Measurements from ENCODE around the gene MMEL1.
A peak's percentile ranks its signal among the peaks of the same experiment; 100 is the strongest.

Gene MMEL1

DNA sequence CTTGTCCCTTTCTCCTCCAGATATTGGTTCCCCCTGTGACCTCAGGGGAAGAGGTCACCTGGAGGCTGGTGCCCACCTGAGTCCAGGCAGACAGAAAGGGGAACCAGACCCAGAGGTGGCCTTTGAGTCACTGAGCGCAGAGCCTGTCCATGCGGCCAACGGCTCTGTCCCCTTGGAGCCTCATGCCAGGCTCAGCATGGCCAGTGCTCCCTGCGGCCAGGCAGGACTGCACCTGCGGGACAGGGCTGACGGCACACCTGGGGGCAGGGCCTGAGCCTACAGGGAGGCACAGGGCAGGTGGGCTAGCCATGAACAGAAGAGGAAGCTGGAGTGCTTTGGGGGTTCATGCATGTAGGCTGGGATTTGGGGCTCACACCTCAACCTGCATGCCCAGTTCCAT, 74.0 kb downstream of the MMEL1 start:
- TF ChIP-seq, protein P1, sequence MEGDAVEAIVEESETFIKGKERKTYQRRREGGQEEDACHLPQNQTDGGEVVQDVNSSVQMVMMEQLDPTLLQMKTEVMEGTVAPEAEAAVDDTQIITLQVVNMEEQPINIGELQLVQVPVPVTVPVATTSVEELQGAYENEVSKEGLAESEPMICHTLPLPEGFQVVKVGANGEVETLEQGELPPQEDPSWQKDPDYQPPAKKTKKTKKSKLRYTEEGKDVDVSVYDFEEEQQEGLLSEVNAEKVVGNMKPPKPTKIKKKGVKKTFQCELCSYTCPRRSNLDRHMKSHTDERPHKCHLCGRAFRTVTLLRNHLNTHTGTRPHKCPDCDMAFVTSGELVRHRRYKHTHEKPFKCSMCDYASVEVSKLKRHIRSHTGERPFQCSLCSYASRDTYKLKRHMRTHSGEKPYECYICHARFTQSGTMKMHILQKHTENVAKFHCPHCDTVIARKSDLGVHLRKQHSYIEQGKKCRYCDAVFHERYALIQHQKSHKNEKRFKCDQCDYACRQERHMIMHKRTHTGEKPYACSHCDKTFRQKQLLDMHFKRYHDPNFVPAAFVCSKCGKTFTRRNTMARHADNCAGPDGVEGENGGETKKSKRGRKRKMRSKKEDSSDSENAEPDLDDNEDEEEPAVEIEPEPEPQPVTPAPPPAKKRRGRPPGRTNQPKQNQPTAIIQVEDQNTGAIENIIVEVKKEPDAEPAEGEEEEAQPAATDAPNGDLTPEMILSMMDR (IDR thresholded peaks at IDR 0.05; ENCODE audit: poor library complexity, severe bottlenecking) = no peak
- no peak for DNase-seq (ENCODE audit: low spot score)
- ATAC-seq (ENCODE audit: low read depth) = no peak
- no peak overlapping the region for H3K27ac ChIP-seq (ENCODE audit: poor library complexity, severe bottlenecking)
- no peaks in the 10 kb centered on the region for H3K27me3 ChIP-seq (ENCODE audit: insufficient read depth, poor library complexity, severe bottlenecking)
- H3K9me3 ChIP-seq (ENCODE audit: severe bottlenecking) = no peaks in the 10 kb centered on the region
- no peaks in the 10 kb centered on the region for H3K36me3 ChIP-seq (ENCODE audit: low read depth)
- no peak overlapping the region for H3K4me3 ChIP-seq (ENCODE audit: severe bottlenecking)
- H3K4me1 ChIP-seq (ENCODE audit: insufficient read depth, poor library complexity, severe bottlenecking) = peaks cover 5% of the 10 kb centered on the region

DNA sequence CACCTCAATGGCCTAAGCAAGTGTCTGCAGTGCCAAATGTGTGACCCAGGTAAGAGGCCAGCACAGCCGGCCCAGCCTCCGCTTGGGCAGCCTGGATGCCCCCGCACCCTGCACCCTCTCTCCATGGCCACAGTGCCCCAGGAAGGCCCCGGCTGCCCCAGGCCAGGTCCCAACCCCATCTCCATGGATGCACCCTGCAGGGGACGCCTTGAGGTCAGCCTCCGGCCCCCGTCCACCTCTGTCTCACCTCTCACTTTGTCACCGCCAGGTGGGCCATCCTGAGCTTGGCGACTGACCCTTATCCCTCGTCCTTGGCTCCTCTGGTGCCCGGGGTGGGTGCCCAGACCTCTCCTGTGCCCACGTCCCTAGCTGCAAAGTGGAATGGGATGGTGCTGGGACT, 74.4 kb downstream of the MMEL1 start:
- DNase-seq (ENCODE audit: low spot score) = no peak
- Histone ChIP-seq H3K27me3 (ENCODE audit: insufficient read depth, poor library complexity, severe bottlenecking) (no peaks in the 10 kb centered on the region), H3K4me1 (ENCODE audit: insufficient read depth, poor library complexity, severe bottlenecking) (peaks cover 5% of the 10 kb centered on the region), H3K4me3 (ENCODE audit: severe bottlenecking) (no peak overlapping the region), H3K9me3 (ENCODE audit: severe bottlenecking) (no peaks in the 10 kb centered on the region), H3K36me3 (ENCODE audit: low read depth) (no peaks in the 10 kb centered on the region), H3K27ac (ENCODE audit: poor library complexity, severe bottlenecking) (no peak overlapping the region)
- TF ChIP-seq, protein P1 (IDR thresholded peaks at IDR 0.05; ENCODE audit: poor library complexity, severe bottlenecking) = no peak
- no peak for ATAC-seq (ENCODE audit: low read depth)

DNA sequence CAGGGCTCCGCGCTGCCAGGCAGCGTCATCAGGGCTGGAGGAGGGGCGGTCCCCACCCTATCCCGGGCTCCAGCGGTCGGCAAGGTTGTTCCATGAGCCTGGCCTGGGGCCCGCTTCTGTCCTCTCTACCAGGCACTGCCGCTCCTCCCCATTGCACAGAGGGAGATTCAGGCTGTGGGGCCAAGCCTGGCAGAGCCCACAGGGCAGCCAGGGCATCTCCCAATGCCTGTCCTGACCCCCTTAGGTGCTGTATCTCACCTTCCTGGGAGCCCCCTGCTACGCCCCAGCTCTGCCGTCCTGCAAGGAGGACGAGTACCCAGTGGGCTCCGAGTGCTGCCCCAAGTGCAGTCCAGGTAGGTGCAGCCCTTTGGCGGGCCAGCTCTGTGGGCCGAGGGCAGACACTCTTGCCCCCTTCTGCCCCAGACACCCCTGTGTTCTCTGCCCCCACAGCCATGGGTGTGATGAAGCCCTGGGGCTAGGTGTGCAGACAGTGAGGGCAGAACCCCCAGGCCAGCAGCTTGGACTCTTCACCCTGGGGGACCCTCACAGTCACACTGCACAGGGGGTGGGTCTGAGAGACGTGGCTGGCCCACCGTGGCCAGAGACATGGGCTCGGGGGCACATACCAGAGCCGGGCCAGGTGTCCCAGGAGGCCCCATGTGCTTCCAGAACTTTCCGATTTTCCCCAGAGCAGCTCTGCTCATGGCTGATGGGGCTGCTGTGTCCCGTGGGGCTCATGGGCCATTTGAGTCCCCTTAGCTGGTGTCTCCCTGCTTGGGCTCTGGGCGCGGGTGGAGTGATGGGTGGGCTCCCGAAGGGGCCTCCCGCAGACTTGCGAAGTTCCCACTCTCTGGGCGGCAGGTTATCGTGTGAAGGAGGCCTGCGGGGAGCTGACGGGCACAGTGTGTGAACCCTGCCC, 75.1 kb downstream of the MMEL1 start:
- H3K27me3 ChIP-seq (ENCODE audit: insufficient read depth, poor library complexity, severe bottlenecking) = no peaks in the 10 kb centered on the region
- TF ChIP-seq, protein P1 (IDR thresholded peaks at IDR 0.05; ENCODE audit: poor library complexity, severe bottlenecking) = no peak
- H3K27ac ChIP-seq (ENCODE audit: poor library complexity, severe bottlenecking) = no peak overlapping the region
- DNase-seq (ENCODE audit: low spot score) = no peak
- ATAC-seq (ENCODE audit: low read depth) = no peak
- no peaks in the 10 kb centered on the region for H3K36me3 ChIP-seq (ENCODE audit: low read depth)
- no peaks in the 10 kb centered on the region for H3K9me3 ChIP-seq (ENCODE audit: severe bottlenecking)
- peaks cover 5% of the 10 kb centered on the region for H3K4me1 ChIP-seq (ENCODE audit: insufficient read depth, poor library complexity, severe bottlenecking)
- H3K4me3 ChIP-seq (ENCODE audit: severe bottlenecking) = no peak overlapping the region

DNA sequence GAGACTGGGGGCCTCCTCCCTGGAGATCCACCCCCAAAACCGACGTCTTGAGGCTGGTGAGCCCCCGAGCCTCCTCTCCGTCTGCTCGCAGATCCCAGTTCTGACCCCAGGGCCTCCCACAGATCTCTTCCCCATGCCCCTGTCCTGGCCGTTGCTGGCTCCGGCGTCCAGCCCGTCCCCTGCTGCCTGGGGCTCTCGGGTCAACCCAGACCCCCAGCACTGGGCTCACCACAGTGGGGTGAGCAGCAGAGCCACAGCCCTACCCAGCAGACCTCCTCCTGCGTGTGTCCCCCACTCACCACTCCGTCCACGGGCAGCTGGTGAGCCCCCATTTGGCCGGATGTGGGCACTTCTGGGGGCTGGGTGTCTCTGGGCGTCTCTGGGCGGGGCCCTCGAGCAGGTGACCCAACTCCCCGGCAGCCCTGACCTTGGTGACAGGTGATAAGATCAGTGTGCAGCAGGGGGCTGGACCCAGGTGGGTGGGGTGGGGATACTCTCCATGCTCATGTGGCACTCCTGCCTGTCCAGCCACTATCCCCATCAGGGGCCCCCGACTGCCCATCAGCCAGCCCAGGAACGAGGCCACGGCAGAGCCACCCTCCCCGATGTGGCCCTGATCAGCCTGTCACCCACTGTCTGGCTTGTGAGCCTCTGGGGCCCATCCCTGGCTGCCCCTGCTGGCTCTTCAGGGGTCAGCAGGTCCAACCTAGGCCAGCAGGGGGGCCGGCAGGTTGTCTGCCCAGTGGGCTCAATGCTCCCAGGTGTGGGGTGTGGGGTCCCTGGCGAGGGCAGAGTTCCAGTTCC, 75.9 kb downstream of the MMEL1 start:
- Histone ChIP-seq H3K27ac (ENCODE audit: poor library complexity, severe bottlenecking) (peak overlapping the region; percentile 38), H3K4me1 (ENCODE audit: insufficient read depth, poor library complexity, severe bottlenecking) (peaks cover 5% of the 10 kb centered on the region), H3K36me3 (ENCODE audit: low read depth) (no peaks in the 10 kb centered on the region), H3K4me3 (ENCODE audit: severe bottlenecking) (peak overlapping the region; percentile 35), H3K9me3 (ENCODE audit: severe bottlenecking) (no peaks in the 10 kb centered on the region), H3K27me3 (ENCODE audit: insufficient read depth, poor library complexity, severe bottlenecking) (no peaks in the 10 kb centered on the region)
- ATAC-seq (ENCODE audit: low read depth) (peak; percentile 24), DNase-seq (ENCODE audit: low spot score) (no peak)
- TF ChIP-seq, protein P1 (IDR thresholded peaks at IDR 0.05; ENCODE audit: poor library complexity, severe bottlenecking) = peak; percentile 8

Measured in RWPE2 (cell line).